ENCODE measurements around the gene CHMP1A.

Gene CHMP1A

DNA sequence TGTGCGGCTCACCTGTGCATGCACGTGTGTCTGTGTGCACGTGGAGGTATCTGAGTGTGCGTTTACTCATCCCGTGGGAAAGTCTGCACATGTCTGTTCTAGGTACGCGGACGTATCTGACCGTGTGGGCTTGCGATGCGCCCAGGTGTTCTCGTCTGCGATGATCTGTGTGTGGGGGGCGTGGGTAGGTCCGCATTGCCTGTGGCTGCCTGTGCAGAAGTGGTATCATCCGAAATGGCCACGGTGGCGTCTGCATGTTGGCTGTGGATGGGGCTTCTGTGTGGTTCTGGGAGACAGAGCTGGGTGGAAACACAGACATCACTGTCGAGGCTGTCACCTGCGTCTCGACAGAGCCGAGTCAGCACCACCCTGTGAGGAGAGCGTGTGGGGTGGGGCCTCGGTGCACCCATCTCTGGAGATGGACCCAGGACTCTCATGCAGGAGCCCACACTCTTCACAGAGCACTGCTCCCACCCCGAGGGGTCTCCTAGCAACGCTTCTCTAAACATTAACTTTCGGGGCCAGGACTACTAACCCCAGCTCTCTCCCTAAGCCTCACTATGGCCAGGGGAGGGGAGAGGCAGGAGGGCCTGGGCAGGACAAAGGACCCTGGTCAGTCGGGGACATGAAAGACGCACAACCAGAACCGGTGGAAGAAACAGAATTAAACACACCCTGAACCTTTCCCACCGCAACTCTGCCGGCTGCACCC, 35.7 kb downstream of the CHMP1A start:
- DNase-seq: no peak

DNA sequence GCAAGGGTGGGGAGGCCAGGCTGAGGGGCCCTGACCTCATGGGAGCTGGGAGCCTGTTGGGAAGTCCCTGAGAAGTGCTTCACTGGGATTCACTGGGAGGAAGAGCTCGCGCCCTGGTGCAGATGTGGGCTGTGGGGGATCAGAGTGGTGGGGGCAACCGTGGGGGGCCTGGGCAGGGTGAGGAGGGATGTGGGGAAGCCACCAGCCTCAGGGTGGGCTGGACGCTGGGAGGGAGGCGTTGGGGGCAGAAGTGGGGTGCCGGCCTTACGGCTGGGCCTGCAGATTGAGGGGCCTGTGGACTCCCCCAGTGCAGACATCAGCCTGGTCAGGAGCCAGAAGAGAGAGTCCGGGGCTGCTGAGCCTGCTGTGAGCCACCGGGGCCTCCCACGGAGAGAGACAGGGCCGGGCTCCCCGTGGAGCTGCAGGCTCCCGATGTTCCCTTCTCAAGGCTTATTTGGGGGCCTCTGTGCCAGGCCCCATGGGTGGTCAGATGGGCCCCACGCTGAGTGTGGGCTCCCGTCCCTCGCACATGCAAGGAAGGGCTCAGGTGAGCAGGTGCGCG, 36.3 kb downstream of the CHMP1A start:
- DNase-seq: no peak

DNA sequence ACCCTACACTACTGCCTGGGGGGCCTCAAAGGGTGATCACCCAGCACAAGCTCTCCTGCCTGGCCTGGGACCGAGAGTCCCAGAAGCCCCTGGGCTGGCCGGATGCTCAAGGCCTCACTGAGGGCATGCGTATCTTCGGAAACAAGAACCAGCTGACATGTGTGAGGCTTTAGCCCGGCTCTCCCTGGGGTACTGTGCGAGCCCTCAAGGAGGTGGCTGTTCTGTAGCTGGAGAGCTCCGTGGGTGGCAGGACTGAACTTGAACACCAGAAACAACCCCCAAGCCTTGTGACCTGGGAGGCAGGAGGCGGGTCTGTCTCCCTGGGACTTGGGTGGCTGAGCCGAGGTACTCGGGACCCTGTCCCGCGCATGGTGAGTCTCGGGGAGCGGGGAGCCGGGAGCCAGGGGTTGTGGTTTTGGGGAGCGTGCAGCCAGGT, 37.1 kb downstream of the CHMP1A start:
- no peak for DNase-seq

DNA sequence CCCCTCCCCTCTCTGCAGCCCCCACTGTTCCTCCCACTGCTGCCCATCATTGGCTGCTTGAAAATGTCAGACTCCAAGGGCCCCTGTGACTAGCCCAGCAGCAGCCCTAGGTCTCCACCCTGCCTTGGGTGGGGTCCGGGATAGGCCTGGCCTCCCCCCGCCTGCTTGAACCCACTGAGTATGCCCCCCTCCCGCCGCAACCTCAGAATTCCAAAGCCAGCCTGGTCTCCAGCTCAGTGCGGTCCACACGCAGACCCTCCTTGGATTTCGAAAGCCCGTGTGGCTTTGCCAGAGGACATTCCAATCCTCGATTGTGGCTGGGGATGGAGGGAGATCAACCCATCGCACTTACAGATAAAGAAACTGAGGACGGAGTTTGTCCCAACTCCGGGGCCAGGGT, 37.7 kb downstream of the CHMP1A start:
- DNase-seq: no peak

DNA sequence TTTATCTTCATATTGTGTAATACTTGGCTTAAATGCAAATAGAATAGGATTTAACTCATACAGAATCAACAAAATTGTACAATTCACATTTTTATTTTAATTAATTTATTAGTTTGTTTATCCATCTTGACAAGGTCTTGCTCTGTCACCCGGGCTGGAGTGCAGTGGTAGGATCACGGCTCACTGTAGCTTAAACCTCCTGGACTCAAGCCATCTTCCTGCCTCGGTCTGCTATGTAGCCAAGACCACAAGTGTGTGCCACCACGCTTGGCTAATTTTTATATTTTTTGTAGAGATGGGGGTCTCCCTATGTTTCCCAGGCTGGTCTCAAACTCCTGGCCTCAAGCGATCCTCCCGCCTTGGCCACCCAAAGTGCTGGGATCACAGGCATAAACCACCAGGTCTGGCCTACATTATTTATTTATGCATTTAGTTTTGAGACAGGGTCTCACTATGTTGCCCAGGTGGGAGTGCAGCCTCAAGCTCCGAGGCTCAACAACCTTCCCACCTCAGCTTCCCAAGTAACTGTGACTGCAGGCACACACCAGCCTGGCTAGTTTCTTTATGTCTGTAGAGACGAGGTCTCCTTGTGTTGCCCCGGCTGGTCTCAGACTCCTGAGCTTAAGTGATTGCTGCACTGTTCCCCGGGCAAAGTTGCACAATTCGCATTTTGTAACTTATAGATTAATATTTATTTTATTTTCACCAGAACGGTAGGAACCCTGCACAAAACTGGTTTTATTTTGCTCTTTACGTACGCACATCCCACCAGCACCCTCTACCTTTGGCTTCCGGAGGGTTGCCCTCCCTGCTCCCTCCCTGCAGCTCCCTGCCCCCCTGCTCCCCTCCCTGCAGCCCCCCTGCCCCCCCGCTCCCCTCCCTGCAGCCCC, 39.2 kb downstream of the CHMP1A start:
- no peak for DNase-seq

DNA sequence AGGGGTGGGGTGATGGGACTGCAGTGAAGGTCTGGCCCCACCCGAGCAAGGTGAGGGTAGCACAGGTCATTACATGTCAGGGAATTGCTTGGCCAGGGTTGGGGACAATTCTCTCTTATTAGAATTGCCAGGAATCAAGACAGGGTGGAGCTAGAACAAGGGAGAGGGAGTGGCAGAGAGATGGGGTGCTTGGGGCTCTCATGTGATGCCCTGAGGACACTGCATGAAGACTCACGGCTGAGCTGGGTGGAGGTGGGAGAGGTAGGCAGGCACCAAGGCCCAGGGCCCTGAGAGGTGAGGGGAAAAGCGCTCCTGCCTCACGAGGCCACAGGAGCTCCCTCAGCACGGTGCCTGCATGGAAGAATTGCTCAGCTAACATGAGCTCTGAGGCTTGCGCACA, 40.5 kb downstream of the CHMP1A start:
- DNase-seq: no peak

DNA sequence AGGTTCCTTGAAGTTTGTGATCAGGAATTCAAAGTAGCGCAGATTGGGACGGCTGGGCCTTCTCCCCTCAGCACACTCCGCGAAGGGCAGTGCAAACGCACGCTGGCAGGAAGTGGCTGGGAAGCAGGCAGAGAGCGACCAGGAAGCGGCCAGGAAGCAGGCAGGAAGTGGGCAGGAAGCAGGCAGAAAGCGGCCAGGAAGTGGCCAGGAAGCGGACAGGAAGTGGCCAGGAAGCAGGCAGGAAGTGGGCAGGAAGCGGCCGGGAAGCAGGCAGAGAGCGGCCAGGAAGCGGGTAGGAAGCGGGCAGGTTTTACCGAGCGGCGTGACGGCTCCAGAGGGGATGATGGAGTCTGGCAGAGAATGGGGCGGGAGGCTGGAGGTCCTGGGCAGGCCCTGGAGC, 40.9 kb downstream of the CHMP1A start:
- no peak for DNase-seq

DNA sequence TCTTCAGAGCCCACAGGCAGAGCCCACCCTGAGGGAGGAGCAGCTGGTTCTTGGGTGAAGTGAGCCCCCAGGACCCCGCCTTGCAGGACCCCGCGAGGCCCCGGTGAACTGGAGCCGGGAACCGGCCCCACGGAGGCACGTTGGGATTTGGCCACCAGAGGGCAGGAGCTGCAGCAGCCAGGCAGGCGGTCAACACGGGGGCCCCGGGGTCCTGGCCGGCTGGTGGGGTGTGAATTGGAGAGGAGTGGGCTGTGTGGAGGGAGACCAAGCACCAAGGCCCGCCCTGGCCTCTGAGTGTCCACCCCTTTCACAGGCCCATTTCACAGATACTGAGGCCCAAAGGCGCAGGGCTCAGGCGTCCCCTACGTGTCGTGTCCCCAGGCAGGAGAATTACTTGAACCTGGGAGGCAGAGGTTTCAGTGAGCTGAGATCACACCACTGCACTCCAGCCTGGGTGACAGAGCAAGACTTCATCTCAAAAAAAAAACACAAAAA, 41.9 kb downstream of the CHMP1A start:
- DNase-seq: no peak

DNA sequence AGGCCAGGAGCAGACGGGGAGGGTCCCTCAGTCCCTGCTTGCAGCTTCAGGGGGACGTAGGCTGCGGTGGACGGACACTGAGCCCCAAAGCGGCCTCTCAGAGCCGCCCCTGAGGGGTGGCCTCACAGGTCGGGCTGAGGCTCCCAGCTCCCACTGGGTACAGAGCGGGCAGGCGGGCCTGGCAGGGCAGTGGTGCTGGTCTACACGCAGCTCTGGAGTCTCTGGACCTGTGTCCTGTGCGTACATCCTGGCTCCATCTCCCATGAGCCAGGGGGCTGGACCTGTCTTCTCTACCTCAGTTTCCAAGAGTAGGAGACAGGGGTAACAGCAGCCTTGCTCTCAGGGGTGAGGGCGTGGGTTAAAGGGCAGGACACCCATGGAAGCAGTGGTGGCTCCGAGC, 42.3 kb downstream of the CHMP1A start:
- DNase-seq: no peak

DNA sequence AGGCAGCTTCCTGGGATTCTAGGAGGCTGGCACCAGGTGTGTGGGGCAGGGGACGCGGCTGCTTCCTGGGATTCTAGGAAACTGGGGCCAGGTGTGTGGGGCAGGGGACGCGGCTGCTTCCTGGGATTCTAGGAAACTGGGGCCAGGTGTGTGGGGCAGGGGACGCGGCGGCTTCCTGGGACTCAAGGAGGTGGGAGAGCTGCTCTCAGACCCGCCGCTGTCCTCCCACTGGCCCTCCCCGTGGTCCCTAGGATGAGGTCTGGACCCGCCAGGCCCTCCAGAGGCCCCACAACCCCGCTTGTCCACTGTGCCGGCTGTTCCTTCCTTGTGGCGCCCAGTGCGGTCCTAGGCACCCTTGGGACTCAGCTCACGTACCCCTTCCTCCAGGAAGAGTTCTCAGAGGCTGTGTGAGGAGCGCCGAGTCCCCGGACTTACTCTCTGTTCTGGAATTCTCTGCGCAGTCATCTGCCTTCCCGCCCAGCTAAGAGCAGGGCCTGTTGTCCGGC, 43.5 kb downstream of the CHMP1A start:
- DNase-seq: no peak

DNA sequence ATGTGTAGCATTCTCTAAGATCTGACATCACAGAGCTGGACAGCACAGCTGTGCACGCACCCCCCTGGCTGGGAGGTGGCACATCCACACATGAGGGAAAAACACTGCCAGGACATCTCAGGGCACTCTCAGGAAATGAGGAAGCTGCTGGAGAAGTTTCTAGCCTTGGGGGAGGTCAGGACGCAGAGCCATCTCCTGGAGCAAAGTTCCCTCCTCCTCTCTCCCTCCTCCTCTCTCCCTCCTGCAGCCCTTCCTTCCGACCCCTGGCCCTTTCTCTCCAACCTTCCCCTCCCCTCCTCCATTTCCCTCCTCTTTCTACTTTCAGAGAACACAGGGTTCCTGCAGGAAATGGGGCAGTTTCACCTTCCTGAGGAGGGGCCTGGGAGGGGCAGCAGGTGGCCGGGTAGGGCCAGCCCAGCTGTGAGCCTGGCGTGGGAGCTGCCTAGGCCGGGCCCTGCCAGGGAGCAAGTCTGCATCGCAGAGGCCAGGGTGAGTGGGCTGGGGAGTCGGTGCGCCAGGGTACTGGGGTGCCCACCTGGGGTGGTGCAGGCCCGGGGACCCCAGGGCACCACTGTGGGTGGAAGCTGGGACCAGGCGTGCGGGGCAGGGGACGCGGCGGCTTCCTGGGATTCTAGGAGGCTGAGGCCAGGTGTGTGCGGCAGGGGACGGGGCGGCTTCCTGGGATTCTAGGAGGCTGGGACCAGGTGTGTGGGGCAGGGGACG, 44.1 kb downstream of the CHMP1A start, which contains the start of gene DPEP1:
Gene DPEP1 (plus strand): TSS at position 412 of the 723 bp plus-strand sequence. CDS start 16,769 bp downstream, outside the sequence.
- DNase-seq: peak; percentile 41

DNA sequence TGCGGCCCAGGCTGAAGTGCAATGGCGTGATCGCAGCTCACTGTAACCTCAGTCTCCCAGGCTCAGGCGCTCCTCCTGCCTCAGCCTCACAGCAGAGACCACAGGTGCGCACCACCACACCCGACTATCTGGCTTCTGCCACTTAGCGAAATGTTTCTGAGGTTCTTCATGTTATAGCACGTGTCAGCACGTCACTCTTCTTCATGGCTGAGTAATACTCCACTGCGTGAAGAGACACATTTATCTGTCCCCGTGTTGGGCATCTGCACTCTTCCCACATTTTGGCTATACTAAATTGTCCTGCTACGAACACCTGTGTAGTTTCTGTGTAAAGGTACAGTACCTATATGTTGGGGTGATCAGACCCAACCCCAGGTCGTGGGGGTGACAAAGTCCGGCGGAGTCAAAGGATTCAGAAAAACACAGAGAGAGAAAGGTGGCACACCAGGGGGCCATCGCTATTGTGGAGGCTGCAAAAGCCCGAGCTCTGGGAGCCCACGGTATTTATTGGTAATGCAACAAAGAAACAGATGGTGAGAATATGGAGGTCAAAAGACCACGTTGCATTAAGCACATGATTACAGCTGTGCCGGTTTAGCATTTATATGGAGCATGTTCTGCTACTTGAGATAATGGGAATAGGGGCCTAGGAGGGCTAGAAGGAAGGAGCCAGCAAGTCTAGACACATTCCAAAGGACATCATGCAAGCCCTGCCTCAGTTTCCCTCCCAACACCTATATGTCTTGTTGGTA, 44.9 kb downstream of the CHMP1A start:
- peak; percentile 41 for DNase-seq

DNA sequence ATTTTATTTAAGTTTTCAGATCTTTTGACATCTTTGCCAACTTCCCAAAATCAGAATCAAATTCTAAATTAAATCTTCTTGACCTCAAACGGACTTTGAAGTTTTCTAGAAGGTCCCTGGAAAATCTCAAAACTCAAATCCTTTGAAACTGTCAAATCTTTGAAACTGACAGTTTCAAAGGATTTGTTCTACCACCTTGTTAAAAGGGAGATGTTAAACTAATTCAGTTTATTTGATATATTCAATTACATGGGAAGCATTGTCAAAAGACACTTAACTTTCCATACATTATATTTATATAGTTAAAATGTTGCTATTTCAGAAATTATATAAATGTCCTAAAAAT, 47.4 kb downstream of the CHMP1A start:
- no peak for DNase-seq

DNA sequence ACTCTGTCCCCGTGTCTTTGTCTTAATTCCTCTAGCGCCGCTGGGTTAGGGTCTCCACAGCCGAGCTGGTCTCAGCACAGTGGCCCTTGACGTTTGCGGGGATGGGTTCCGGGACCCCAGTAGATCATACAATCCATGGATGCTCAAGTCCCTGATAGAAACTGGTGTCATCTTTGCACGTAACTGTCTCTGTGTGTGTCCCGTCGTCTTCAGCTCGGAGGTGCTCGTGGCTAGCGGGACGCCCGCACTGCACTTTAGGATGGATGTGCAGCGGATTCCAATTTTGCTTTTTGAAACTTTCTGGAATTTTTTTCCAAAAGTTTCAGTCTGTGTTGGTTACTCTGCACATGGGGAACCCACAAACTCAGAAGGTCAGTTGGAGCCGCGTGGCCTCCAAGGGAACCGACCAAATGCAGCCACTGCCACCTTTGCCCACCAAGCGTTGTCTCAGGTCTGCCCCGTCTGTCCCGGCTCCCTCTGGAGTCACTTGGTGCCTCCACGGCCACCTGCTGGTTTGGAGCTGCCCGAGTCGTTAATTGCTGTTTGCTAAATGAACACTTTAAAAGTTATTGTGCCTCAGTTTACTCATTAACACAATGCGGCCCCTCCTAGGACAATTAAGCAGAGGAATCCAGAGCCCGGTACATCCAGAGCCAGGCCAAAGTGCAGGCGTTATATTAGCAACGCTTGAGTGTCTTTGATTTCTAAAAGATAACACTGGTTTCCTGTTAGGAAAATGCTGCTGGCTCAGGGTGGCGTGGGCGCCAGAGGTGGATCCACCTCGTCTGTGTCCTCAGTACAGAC, 49.4 kb downstream of the CHMP1A start:
- no peak for DNase-seq

DNA sequence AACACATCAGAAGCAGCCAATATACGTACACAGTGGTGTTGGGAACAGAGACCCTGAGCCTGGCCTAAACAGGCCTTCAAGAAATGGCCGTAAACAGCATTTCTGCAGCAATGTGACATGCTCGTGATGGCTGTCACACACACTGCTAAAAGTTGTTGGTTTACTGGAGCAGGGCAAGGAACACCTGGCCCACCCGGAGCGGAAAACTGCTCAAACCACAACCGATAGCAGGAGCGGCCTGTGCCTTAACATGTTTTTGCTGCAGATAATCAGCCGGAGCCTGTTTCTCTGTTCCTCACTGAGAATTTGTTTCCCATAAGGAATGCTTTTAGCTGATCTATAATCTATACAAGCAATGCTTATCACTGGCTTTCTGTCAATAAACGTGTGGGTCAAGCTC, 50.1 kb downstream of the CHMP1A start:
- DNase-seq: no peak

DNA sequence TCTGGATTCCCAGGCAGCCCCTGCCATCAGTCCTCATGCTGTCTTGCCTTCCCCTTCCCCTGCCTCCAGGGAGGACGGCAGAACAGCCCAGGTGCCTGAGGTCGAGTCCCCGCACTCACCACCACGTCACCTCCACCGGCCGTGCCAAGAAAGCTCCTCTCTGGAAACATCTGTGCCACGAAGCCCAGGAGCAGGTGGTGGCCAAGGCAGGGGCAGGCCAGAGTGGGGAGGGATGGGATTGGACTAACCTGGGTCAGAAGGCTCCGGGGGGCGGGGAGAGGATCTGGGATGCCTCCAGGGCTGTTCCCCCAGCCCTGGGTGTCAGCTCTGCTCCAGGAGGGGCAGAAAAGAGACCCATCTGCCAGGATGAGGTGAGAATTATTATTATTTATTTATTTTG, 51.5 kb downstream of the CHMP1A start:
- no peak for DNase-seq

DNA sequence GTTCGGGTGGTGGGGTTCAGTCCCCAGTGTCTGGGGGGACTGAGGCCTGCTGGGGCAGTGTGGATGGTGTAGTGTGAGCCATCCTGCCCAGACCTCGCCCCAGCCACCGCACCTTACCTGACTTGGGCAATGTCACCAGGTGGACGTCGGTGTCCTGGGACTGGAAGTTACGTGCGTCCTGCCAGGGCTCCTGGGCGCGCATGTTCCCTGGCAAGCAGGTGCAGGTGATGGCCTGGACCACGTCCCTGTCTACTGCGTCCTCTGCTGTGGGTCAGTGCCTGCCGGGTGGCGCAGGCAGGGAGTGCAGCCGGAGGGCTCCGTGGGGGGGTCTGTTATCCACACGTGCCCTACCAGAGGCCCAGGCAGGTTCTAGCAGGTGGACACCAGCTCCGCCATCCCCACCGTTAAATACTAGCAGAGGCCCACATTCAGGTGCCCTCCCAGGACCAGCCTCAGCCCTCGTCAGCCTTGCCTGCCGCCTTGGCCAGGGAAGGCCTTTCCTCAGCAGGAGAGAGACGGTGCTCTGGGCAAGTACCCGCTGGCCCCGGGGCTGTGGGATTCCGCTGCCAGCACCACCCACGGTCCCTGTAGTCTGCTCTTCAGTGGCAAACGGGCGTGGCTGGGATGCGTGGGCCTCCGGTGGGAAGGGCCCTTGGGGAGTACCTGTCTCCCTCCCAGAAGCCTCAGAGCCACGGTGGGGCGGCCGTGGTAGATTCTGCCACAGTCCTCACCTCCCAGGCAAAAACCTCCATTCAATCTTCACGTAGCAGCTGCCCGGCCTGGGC, 52.1 kb downstream of the CHMP1A start:
- no peak for DNase-seq

DNA sequence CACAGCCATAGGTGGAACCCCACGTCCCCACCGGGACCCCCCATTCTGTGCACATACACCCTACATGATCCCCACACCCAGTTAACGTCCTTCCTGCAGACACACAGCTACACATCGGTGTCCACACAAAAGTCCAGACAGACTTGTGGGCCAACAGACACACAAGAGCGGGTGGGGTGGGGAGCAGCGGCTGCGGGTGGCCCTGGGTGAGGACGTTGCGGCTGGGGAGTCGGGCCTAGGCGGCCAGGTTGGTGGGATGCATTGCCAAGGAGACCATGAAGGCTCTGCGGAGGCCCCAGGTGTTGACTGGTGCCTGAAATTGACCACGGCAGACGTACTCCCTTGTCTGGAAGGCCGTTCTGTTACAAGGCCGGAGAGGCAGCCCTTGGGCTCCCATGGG, 52.7 kb downstream of the CHMP1A start:
- DNase-seq: no peak

DNA sequence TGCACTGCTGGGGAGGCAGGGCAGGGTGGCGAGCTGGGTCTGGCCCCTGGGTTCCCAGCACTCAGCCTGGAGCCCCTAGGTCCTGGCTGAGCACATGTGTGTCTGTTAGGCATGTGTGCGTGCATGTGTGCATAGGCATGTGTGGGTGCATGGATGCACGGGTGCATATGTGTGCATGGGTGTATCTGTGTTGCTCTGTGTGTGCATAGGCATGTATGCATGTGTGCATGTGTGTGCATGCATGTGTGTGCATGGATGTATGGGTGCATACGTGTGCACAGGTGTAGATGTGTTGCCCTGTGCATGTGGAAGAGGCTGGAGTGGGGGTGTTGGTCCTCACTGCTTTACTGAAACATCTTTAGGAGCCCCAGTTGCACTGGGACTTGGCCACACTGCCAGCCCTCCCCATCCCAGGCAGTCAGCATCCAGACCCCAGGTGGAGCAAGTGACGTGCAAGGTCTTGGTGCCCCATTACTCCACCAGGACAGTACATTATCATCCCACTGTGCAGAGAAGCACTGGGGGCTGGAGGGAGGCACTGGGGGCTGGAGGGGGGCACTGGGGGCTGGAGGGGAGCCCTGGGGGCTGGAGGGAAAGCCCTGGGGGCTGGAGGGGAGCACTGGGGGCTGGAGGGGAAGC, 54.4 kb downstream of the CHMP1A start:
- no peak for DNase-seq
